Endothelial cell of umbilical vein (primary cell): ENCODE measurements around the gene TFF2.

Source experiments
- EZH2 ChIP-seq: IDR thresholded peaks from 2 replicates; pipeline ENCODE4 v1.6.1; 2012; ENCODE audit warnings: borderline replicate concordance, low read depth, mild to moderate bottlenecking, moderate library complexity, low read length, inconsistent platforms; ENCODE audit not compliant: severe bottlenecking
- FOS ChIP-seq: IDR thresholded peaks from 2 replicates; pipeline ENCODE4 v1.6.1; 2011; ENCODE audit warnings: mild to moderate bottlenecking, low read length, moderate library complexity, borderline replicate concordance; ENCODE audit not compliant: insufficient read depth
- GATA2 ChIP-seq: IDR thresholded peaks from 2 replicates; pipeline ENCODE4 v1.7.0; 2011; ENCODE audit warnings: low read depth, mild to moderate bottlenecking, moderate library complexity, mixed read lengths, low read length; ENCODE audit not compliant: insufficient read length, insufficient read depth
- JUN ChIP-seq: IDR thresholded peaks from 2 replicates; pipeline ENCODE4 v1.6.1; 2011; ENCODE audit warnings: borderline replicate concordance, low read depth; ENCODE audit not compliant: insufficient read length, insufficient read depth
- MYC ChIP-seq: IDR thresholded peaks from one replicate; pipeline ENCODE4 v1.6.1; 2011; ENCODE audit warnings: mild to moderate bottlenecking, low read depth, low read length
- POLR2A ChIP-seq: IDR thresholded peaks from 2 replicates; pipeline ENCODE4 v1.6.1; 2012; ENCODE audit warnings: low read depth, mild to moderate bottlenecking, control low read depth, low read length
- POLR2AphosphoS5 ChIP-seq: IDR thresholded peaks from 2 replicates; pipeline ENCODE4 v1.6.1; 2012; ENCODE audit warnings: low read depth, mild to moderate bottlenecking, control low read depth, low read length, moderate library complexity; ENCODE audit not compliant: insufficient read depth
- TF ChIP-seq, protein P1 (sequence below), 2 donors: IDR thresholded peaks; 1 replicate in 1 of 2; 2 replicates in 1 of 2; pipeline ENCODE4 v1.5.1; 2011; ENCODE audit warnings: low read length in 2 of 2, mild to moderate bottlenecking in 2 of 2, moderate library complexity in 2 of 2, control low read depth in 1 of 2, inconsistent platforms in 1 of 2, low read depth in 1 of 2; ENCODE audit not compliant: insufficient read depth in 1 of 2; ENCODE audit errors: extremely low read depth in 1 of 2
- TF ChIP-seq, protein P2 (sequence below): IDR thresholded peaks from 2 replicates; pipeline ENCODE4 v1.6.1; 2011; ENCODE audit not compliant: insufficient read depth, insufficient read length

DNA sequence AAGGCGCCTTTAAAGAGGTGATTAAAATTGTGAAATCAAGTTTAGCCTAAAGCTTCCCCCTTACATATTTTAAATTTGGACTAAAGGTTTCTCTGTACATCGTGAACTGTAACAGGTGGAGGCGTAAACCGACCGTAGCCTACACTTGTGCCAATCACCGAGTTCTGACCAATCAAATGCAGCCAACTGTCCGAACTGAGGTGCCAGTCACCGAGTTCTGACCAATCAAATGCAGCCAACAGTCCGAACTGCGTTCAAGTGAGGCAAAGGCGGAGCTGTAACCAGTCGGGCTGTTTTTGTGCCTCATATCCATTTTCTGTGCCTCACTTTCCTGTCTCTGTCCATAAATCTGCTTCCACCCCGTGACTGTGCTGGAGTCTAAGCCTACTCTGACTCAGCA is 8.1 kb upstream of the TFF2 start:
- TF ChIP-seq, protein P1, sequence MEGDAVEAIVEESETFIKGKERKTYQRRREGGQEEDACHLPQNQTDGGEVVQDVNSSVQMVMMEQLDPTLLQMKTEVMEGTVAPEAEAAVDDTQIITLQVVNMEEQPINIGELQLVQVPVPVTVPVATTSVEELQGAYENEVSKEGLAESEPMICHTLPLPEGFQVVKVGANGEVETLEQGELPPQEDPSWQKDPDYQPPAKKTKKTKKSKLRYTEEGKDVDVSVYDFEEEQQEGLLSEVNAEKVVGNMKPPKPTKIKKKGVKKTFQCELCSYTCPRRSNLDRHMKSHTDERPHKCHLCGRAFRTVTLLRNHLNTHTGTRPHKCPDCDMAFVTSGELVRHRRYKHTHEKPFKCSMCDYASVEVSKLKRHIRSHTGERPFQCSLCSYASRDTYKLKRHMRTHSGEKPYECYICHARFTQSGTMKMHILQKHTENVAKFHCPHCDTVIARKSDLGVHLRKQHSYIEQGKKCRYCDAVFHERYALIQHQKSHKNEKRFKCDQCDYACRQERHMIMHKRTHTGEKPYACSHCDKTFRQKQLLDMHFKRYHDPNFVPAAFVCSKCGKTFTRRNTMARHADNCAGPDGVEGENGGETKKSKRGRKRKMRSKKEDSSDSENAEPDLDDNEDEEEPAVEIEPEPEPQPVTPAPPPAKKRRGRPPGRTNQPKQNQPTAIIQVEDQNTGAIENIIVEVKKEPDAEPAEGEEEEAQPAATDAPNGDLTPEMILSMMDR (IDR thresholded peaks at IDR 0.05; ENCODE audit: extremely low read depth in 1 of 2, insufficient read depth in 1 of 2, low read depth in 1 of 2, low read length in 2 of 2), result no peak
- TF ChIP-seq EZH2 (no peak), JUN (no peak), POLR2AphosphoS5 (no peak), POLR2A (no peak), GATA2 (no peak), MYC (no peak), FOS (no peak)
- TF ChIP-seq, protein P2, sequence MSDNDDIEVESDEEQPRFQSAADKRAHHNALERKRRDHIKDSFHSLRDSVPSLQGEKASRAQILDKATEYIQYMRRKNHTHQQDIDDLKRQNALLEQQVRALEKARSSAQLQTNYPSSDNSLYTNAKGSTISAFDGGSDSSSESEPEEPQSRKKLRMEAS, result no peak
